ENCODE results near the gene SLC9A7.
"Not testable (repeated sequence)": the region's sequence is repeated elsewhere in the genome, so short reads cannot be mapped to it uniquely, and the experiment has no call there.

Gene SLC9A7

DNA sequence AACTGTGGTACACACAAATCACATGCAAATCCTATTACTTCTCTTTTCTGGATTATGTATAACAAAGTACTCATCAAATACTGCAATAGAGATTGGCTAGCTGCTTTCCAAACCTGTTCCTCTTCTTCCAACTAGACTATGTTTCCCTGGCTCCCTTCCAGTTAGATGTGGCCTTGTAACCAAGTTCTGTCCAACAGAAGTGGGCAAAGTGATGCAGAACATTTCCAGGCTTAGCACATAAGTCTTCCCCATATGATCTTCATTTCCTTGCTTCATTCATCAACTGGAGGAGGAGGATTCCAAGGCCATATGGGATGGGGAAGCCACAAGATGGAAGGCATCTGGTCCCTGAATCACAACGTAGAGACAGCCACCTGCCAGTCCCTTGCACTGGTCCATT lies 8.0 kb downstream of the SLC9A7 start:
- DNase-seq: no peak

- DNase-seq: no peak
Observed at GRCh38 chrX:46744009-46744408, 14.9 kb downstream of the SLC9A7 start.

- DNase-seq: no peak
Observed at GRCh38 chrX:46743046-46743445, 15.9 kb downstream of the SLC9A7 start.

- no peak for DNase-seq
Observed at GRCh38 chrX:46739736-46740135, 19.2 kb downstream of the SLC9A7 start.

DNA sequence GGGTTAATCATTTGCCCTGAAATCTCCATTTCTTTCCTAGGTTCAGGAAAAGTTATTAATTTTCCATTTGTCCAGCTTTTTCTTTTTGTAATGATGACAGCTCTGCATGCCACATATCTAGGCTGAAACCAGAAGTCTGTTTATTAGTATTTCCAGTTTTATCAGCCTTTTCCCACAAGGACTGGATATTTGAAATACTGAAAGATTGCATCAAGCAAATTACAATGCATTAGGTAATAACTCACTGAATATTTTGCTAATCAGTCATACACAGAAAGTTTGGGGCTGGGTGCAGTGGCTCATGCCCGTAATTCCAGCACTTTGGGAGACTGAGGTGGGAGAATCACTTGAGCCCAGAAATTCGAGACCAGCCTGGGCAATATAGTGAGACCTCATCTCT lies 21.5 kb downstream of the SLC9A7 start:
- no peak for DNase-seq

GRCh38 chrX:46737041-46737440 lies 21.9 kb downstream of the SLC9A7 start:
- no peak for DNase-seq

DNA sequence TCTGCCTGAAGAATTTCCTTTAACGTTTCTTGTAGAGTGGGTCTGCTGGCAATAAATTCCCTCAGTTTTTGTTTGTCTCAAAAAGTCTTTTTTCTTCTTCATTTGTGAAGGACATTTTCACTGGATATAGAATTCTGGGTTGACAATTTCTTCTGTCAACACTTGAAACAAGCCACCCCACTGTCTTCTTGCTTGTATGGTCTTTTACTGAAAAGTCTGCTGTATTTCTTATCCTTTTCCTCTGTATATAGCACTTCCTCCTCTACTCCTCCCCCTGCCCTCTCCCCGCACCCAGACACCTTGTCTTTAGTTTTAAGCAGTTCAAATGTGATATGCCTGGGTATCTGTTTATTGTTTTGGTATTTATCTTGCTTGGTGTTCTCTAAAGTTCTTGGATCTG lies 23.3 kb downstream of the SLC9A7 start:
- DNase-seq: no peak

DNA sequence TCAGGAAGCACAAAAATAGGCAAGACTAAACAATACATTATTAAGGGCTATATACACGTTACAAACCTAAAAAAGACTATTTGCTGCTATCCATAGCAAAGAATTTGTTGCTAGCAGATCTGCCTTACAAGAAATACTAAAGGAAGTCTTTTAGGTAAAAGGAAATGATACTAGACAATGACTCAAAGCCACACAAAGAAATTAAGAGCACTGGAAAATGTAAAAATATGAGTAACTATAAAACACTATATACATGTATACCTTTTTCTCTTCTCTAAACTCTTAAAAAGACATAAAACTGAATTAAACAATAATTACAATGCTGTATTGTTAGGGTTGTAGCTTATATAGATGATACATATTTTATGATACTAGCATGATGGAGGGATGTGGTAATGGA lies 25.7 kb downstream of the SLC9A7 start:
- no peak for DNase-seq

GRCh38 chrX:46730765-46731164 lies 28.2 kb downstream of the SLC9A7 start:
- no peak for DNase-seq

- DNase-seq: no peak
Observed at GRCh38 chrX:46727441-46727840, 31.5 kb downstream of the SLC9A7 start.

GRCh38 chrX:46723569-46723927 lies 35.4 kb downstream of the SLC9A7 start:
- not testable (repeated sequence) for DNase-seq

- DNase-seq: no peak
Observed at GRCh38 chrX:46722742-46723568, 36.0 kb downstream of the SLC9A7 start.

DNA sequence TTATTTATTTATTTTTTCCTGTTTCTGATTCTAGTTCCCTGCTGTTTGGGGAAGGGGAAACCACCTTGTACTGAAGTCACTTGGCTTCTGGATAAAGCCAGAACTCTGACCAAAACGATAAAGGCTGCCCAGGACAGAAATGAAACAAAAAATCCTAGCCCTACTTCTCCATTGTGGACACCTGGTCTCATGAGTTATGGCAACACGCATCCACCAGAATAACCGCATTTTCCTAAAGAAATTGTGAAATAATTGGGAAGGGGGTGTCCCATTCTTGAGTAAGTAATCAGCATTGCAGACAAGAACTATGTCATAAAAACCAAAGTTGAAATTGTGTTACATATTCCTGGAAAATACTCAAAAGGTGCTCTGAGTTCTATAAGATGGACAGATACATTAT lies 42.1 kb downstream of the SLC9A7 start:
- DNase-seq: no peak

DNA sequence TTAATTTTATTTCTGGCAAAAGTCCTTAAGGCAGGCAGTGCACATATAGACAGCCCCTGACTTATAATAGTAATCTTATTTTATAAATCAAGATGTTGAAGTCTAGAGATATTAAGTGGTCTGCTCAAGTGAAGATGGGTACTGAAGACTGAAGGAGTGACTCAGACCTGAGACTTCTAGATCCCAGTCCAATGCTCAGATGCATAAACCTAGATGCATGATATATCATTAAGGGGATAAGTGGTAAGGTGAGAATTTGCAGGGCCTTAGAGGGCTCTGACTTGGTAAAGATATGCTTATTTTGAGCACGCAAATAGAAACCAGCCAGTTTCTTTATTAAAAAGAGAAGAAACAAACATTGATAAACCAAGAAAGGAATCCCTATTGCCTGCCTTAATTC lies 42.9 kb downstream of the SLC9A7 start:
- no peak for DNase-seq

DNA sequence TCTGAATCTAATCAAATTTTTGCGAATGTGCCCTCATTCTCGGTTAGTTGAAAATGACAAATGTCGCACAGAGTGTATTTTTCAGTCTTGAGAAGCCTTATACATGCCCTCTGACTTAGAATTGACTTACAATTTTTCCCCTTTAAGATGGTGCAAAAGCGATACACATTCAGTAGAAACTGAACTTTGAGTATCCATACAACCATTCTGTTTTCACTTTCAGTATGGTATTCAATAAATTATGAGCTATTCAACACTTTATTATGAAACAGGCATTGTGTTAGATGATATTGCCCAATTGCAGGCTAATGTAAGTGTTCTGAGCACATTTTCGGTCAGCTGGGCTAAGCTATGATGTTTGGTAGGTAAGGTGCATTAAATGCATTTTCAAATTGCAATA lies 43.4 kb downstream of the SLC9A7 start:
- DNase-seq: no peak

GRCh38 chrX:46713672-46714490 lies 45.0 kb downstream of the SLC9A7 start:
- DNase-seq: no peak

DNA sequence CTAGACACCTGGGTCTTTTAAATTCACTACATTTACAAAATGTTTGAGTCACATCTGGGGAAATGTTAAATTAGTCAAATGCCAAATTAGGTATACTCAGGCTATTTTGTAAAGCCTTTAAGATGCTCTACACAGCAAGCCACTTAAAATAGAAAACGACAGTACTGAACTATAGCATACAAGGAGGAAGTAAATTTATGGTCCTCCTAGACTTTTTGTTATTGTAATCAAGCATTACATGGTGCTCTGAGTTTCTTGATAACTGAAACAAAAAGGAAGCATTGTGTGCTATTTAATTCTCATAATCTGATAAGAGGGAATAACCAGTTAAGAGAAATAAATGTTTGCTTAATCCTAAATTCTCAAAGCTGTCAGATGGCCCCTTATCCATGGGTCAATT lies 46.2 kb downstream of the SLC9A7 start:
- DNase-seq: no peak

DNA sequence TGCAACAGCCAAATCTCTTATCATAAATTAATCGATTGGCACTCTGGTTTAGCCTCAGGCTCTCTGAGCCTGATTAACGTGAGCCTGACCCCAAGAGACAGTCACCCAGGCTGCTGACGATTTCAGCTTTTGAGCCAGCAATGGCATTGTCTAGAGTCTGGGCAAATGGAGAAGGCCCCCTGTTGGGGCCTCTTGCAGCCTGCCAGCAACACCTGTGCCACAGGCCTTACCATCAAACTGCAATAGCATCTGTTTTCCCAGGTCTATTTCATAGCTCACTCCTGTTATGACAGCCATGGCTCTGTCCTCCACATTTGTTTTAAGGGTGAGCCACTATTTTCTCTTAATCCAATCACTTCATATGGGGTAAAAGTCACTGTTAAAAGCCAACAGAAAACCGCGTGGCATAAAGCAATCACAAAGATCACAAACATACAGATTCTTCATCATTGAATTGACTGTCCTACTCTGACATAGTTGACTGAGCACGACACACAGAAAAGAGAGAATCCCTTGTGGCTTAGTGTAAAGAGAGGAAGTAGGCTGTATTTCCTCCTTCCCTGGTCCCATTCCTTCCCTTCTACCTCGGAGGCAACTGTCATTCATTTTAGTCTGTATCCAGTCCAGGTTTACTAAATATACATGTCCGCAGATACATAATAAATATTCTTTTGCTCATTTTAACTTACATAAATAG lies 47.8 kb downstream of the SLC9A7 start:
- DNase-seq: no peak

- DNase-seq: no peak
Observed at GRCh38 chrX:46710425-46710824, 48.5 kb downstream of the SLC9A7 start.

DNA sequence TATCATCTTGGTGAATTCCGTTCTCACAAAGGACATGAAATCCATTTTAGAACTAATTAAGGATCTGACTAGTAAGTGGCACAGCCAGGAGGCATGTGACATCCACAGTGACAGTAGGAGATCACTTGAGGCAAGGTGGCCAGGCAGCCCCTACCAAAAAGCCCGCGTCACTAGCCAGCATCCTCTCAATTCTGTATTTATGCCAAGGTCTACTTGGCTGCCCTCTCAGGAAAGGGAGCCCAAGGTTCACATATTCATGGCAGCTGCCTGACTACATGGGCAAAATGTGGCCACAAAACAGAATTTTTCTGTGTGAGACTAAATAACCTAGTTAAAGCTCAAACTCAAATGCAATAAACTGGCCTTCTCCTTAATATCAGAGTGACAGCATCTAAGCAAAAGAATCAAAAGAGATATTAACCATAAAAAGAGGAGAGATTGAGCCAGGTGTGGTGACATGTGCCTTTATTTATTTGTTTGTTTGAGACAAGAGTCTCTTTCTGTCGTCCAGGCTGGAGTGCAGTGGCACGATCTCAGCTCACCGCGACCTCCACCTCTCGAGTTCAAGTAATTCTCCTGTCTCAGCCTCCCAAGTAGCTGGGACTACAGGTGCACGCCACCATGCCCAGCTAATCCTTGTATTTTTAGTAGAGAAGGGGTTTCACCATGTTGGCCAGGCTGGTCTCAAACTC lies 51.5 kb downstream of the SLC9A7 start:
- no peak for DNase-seq

- no peak for DNase-seq
Observed at GRCh38 chrX:46704767-46705386, 54.0 kb downstream of the SLC9A7 start.

DNA sequence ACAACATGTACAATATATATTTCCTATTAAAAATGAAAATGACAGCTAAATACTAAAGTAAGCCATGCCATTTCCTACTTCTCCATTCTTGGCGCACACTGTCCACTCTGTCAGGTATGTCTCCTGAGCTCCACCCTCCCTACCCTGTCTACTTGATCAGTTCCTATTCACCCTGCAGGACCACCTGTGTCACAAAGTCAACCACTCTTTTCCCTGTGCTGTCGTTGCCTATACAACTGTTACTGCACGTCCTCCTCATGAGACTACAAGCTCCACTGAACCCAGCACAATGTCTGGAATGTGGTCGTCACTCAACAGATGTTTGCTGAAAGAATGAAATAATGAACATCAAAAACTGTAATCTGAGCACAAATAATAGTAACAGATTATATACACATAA lies 54.9 kb downstream of the SLC9A7 start:
- DNase-seq: no peak

GRCh38 chrX:46698691-46699090 lies 60.2 kb downstream of the SLC9A7 start:
- DNase-seq: no peak
